Skeletal muscle tissue (tissue), 4 donors: ENCODE measurements around the gene STK31. TPM values are rescaled to one million over a fixed set of nuclear protein-coding genes. Genes with fewer than 3 reads are reported as not detected.
"Not testable (repeated sequence)": the region's sequence is repeated elsewhere in the genome, so short reads cannot be mapped to it uniquely, and the experiment has no call there.

Experiments
- H3K27ac ChIP-seq: one replicate; pipeline ENCODE4 v1.7.0; 2013; ENCODE audit warnings: mild to moderate bottlenecking, low read depth, low read length, inconsistent platforms
- H3K27me3 ChIP-seq, 3 donors: one replicate each; pipeline ENCODE4 v1.7.0; 2013; ENCODE audit warnings: low read length in 3 of 3; ENCODE audit not compliant: control insufficient read depth in 3 of 3, insufficient read depth in 3 of 3
- H3K36me3 ChIP-seq, 3 donors: one replicate each; pipeline ENCODE4 v1.7.0; 2013; ENCODE audit warnings: low read length in 3 of 3; ENCODE audit not compliant: control insufficient read depth in 3 of 3, insufficient read depth in 3 of 3
- H3K4me1 ChIP-seq, 3 donors: one replicate each; pipeline ENCODE4 v1.7.0; 2013; ENCODE audit warnings: low read length in 3 of 3, mild to moderate bottlenecking in 3 of 3; ENCODE audit not compliant: control insufficient read depth in 3 of 3, insufficient read depth in 3 of 3
- H3K4me3 ChIP-seq, 3 donors: one replicate each; pipeline ENCODE4 v1.7.0; 2013; ENCODE audit warnings: low read length in 3 of 3
- H3K9ac ChIP-seq, 3 donors: one replicate each; pipeline ENCODE4 v1.7.0; 2013; ENCODE audit warnings: low read length in 3 of 3, mild to moderate bottlenecking in 3 of 3, moderate library complexity in 2 of 3, low read depth in 1 of 3
- H3K9me3 ChIP-seq, 3 donors: one replicate each; pipeline ENCODE4 v1.7.0; 2013; ENCODE audit warnings: low read length in 3 of 3; ENCODE audit not compliant: control insufficient read depth in 3 of 3
- total RNA-seq: library from RNA; depleted of rRNA; stranded (reverse); fragments of >200 nt; gene quantifications from one replicate; pipeline ENCODE4 v1.2.3, GENCODE V29; 2014
- donor health status: Osteomylitis.

STK31 gene
- total RNA-seq, 1 donor from 2014 or later: 1.0 TPM

- no peaks in the 10 kb centered on the region for H3K27me3 ChIP-seq
- H3K9me3 ChIP-seq: peaks cover 0 to 9% (median 4%) of the 10 kb centered on the region in 3 donors
- no peak overlapping the region for H3K4me3 ChIP-seq
- no peaks in the 10 kb centered on the region for H3K4me1 ChIP-seq
- no peak overlapping the region for H3K27ac ChIP-seq
- H3K9ac ChIP-seq: no peak overlapping the region
- H3K36me3 ChIP-seq: no peaks in the 10 kb centered on the region
These were observed 33.2 kb downstream of the STK31 start for GRCh38 chr7:23743226-23743625.

GRCh38 chr7:23746629-23747028, 36.6 kb downstream of the STK31 start:
- H3K9me3 ChIP-seq: peaks cover 0 to 9% (median 4%) of the 10 kb centered on the region in 3 donors
- H3K9ac ChIP-seq: no peak overlapping the region
- H3K36me3 ChIP-seq: no peaks in the 10 kb centered on the region
- H3K27me3 ChIP-seq: no peaks in the 10 kb centered on the region
- H3K4me3 ChIP-seq: no peak overlapping the region
- no peaks in the 10 kb centered on the region for H3K4me1 ChIP-seq
- H3K27ac ChIP-seq: no peak overlapping the region

GRCh38 chr7:23751852-23752251, 41.8 kb downstream of the STK31 start:
- Histone ChIP-seq H3K4me3 (no peak overlapping the region), H3K27ac (no peak overlapping the region), H3K9me3 (no peaks in the 10 kb centered on the region), H3K27me3 (no peaks in the 10 kb centered on the region), H3K36me3 (no peaks in the 10 kb centered on the region), H3K4me1 (no peaks in the 10 kb centered on the region), H3K9ac (no peak overlapping the region)

GRCh38 chr7:23758839-23759238, 48.8 kb downstream of the STK31 start:
- not testable (repeated sequence) for H3K4me1 ChIP-seq, H3K9me3 ChIP-seq, H3K27ac ChIP-seq, H3K9ac ChIP-seq, H3K36me3 ChIP-seq, H3K27me3 ChIP-seq, H3K4me3 ChIP-seq

- H3K27ac ChIP-seq: no peak overlapping the region
- H3K4me3 ChIP-seq: no peak overlapping the region
- H3K9ac ChIP-seq: no peak overlapping the region
- H3K27me3 ChIP-seq: no peaks in the 10 kb centered on the region
- no peaks in the 10 kb centered on the region for H3K9me3 ChIP-seq
- no peaks in the 10 kb centered on the region for H3K4me1 ChIP-seq
- no peaks in the 10 kb centered on the region for H3K36me3 ChIP-seq
These were observed 49.8 kb downstream of the STK31 start for GRCh38 chr7:23759671-23760391.

GRCh38 chr7:23765943-23766342, 55.9 kb downstream of the STK31 start:
- Histone ChIP-seq H3K27ac (no peak overlapping the region), H3K4me1 (no peaks in the 10 kb centered on the region), H3K27me3 (no peaks in the 10 kb centered on the region), H3K9ac (no peak overlapping the region), H3K36me3 (no peaks in the 10 kb centered on the region), H3K4me3 (no peak overlapping the region), H3K9me3 (no peaks in the 10 kb centered on the region)

- Histone ChIP-seq H3K27me3 (no peaks in the 10 kb centered on the region), H3K36me3 (no peaks in the 10 kb centered on the region), H3K4me1 (no peaks in the 10 kb centered on the region), H3K27ac (no peak overlapping the region), H3K9ac (no peak overlapping the region), H3K9me3 (no peaks in the 10 kb centered on the region), H3K4me3 (no peak overlapping the region)
These were observed 57.5 kb downstream of the STK31 start for GRCh38 chr7:23767514-23767913.

- Histone ChIP-seq H3K4me3 (no peak overlapping the region), H3K9ac (no peak overlapping the region), H3K27me3 (no peaks in the 10 kb centered on the region), H3K36me3 (no peaks in the 10 kb centered on the region), H3K4me1 (no peaks in the 10 kb centered on the region), H3K9me3 (no peaks in the 10 kb centered on the region), H3K27ac (no peak overlapping the region)
These were observed 58.0 kb downstream of the STK31 start for GRCh38 chr7:23768022-23768421.

- not testable (repeated sequence) for H3K27me3 ChIP-seq, H3K4me1 ChIP-seq, H3K27ac ChIP-seq, H3K9ac ChIP-seq, H3K9me3 ChIP-seq, H3K4me3 ChIP-seq, H3K36me3 ChIP-seq
These were observed 69.3 kb downstream of the STK31 start for GRCh38 chr7:23779185-23779800.

GRCh38 chr7:23783115-23783514, 73.1 kb downstream of the STK31 start:
- Histone ChIP-seq H3K4me1 (no peaks in the 10 kb centered on the region), H3K4me3 (no peak overlapping the region), H3K36me3 (no peaks in the 10 kb centered on the region), H3K27me3 (no peaks in the 10 kb centered on the region), H3K9me3 (no peaks in the 10 kb centered on the region), H3K27ac (no peak overlapping the region), H3K9ac (no peak overlapping the region)
